HepG2 (cell line): ENCODE measurements around the gene HAS3. TPM values are rescaled to one million over a fixed set of nuclear protein-coding genes. Genes with fewer than 3 reads are reported as not detected.

ENCODE experiments used
- DR1 ChIP-seq: sonication (generic); formaldehyde crosslinking; IDR thresholded peaks from 2 replicates; pipeline ENCODE4 v1.8.0; 2021; ENCODE audit warnings: mild to moderate bottlenecking, missing genetic modification reagents, inconsistent platforms
- E2F1 ChIP-seq: sonication (generic); formaldehyde crosslinking; IDR thresholded peaks from 2 replicates; pipeline ENCODE4 v1.5.0; 2020; ENCODE audit warnings: missing genetic modification reagents
- ESRRA ChIP-seq: sonication (generic); formaldehyde crosslinking; IDR thresholded peaks from 2 replicates; pipeline ENCODE4 v1.5.1; 2020; ENCODE audit warnings: mild to moderate bottlenecking, low read depth, missing genetic modification reagents
- FOXP1 ChIP-seq, 2 experiments: fragments of 450-650 bp in 1 of 2; IDR thresholded peaks; 2 replicates each; pipeline ENCODE4 v1.6.1; 2017 to 2018; ENCODE audit warnings: antibody characterized with exemption in 1 of 2
- HNRNPK ChIP-seq: fragments of 200-400 bp; formaldehyde crosslinking; IDR thresholded peaks from 2 replicates; pipeline ENCODE4 v1.6.1; 2018; ENCODE audit warnings: low read length, low read depth, moderate library complexity, mild to moderate bottlenecking; ENCODE audit not compliant: poor library complexity, severe bottlenecking
- MEF2D ChIP-seq: sonication (generic); formaldehyde crosslinking; IDR thresholded peaks from 2 replicates; pipeline ENCODE4 v1.5.1; 2020; ENCODE audit warnings: mild to moderate bottlenecking, missing genetic modification reagents
- NFYC ChIP-seq: IDR thresholded peaks from 2 replicates; pipeline ENCODE4 v1.6.1; 2016; ENCODE audit warnings: missing genetic modification reagents, missing compliant biosample characterization
- ONECUT2 ChIP-seq: sonication (generic); formaldehyde crosslinking; IDR thresholded peaks from 2 replicates; pipeline ENCODE4 v1.4.0; 2020; ENCODE audit warnings: missing genetic modification reagents
- PHF5A ChIP-seq: IDR thresholded peaks from one replicate; pipeline ENCODE4 v1.6.1; 2018; ENCODE audit warnings: low read depth, missing genetic modification reagents; ENCODE audit not compliant: unreplicated experiment
- SIN3A ChIP-seq: IDR thresholded peaks from 2 replicates; pipeline ENCODE4 v1.6.1; 2011; ENCODE audit warnings: low read depth, mild to moderate bottlenecking, control low read depth, low read length, borderline replicate concordance
- SNAPC2 ChIP-seq: sonication (generic); formaldehyde crosslinking; IDR thresholded peaks from 2 replicates; pipeline ENCODE4 v1.8.1; 2022; ENCODE audit warnings: mild to moderate bottlenecking, missing genetic modification reagents
- SOX6 ChIP-seq, 2 experiments: fragments of 450-650 bp in 1 of 2; sonication (generic) in 1 of 2; formaldehyde crosslinking in 1 of 2; IDR thresholded peaks; 2 replicates each; pipeline versions ENCODE4 v1.4.0 to v1.6.1; 2017 to 2020; ENCODE audit warnings: antibody characterized with exemption in 1 of 2, mild to moderate bottlenecking in 1 of 2, missing genetic modification reagents in 1 of 2
- WIZ ChIP-seq: sonication (generic); formaldehyde crosslinking; IDR thresholded peaks from 2 replicates; pipeline ENCODE4 v1.5.1; 2020; ENCODE audit warnings: mild to moderate bottlenecking, missing genetic modification reagents
- YEATS4 ChIP-seq: sonication (generic); formaldehyde crosslinking; IDR thresholded peaks from 2 replicates; pipeline ENCODE4 v1.4.0; 2020; ENCODE audit warnings: missing genetic modification reagents, borderline replicate concordance
- ZBTB20 ChIP-seq: sonication (generic); formaldehyde crosslinking; IDR thresholded peaks from 2 replicates; pipeline ENCODE4 v1.8.1; 2023; ENCODE audit warnings: missing genetic modification reagents, low read depth, mild to moderate bottlenecking, borderline replicate concordance
- ZC3H4 ChIP-seq: sonication (generic); formaldehyde crosslinking; IDR thresholded peaks from 2 replicates; pipeline ENCODE4 v1.4.0; 2020; ENCODE audit warnings: missing genetic modification reagents, borderline replicate concordance
- ZNF101 ChIP-seq: sonication (generic); formaldehyde crosslinking; IDR thresholded peaks from 2 replicates; pipeline ENCODE4 v1.4.0; 2020; ENCODE audit warnings: mild to moderate bottlenecking, low read depth, missing genetic modification reagents, borderline replicate concordance
- ZNF251 ChIP-seq: sonication (generic); formaldehyde crosslinking; IDR thresholded peaks from 2 replicates; pipeline ENCODE4 v1.9.0; 2021; ENCODE audit warnings: mild to moderate bottlenecking, missing genetic modification reagents
- ZNF431 ChIP-seq: sonication (generic); formaldehyde crosslinking; IDR thresholded peaks from 2 replicates; pipeline ENCODE4 v1.9.0; 2022; ENCODE audit warnings: missing genetic modification reagents, low read depth, mild to moderate bottlenecking, borderline replicate concordance
- ZNF546 ChIP-seq: sonication (generic); formaldehyde crosslinking; conservative IDR thresholded peaks from 2 replicates; pipeline ENCODE4 v1.8.1; 2023; ENCODE audit warnings: mild to moderate bottlenecking, missing genetic modification reagents
- ZNF724P ChIP-seq: sonication (generic); formaldehyde crosslinking; IDR thresholded peaks from 2 replicates; pipeline ENCODE4 v1.8.0; 2022; ENCODE audit warnings: missing genetic modification reagents, borderline replicate concordance
- ZNF768 ChIP-seq: sonication (generic); formaldehyde crosslinking; IDR thresholded peaks from 2 replicates; pipeline ENCODE4 v1.4.0; 2020; ENCODE audit warnings: missing genetic modification reagents
- ZNF781 ChIP-seq: sonication (generic); formaldehyde crosslinking; IDR thresholded peaks from 2 replicates; pipeline ENCODE4 v1.5.1; 2020; ENCODE audit warnings: borderline replicate concordance, mild to moderate bottlenecking, missing genetic modification reagents; ENCODE audit errors: not compliant biosample characterization
- polyA plus RNA-seq, 8 experiments: library from polyadenylated mRNA; depleted of rRNA in 3 of 8; stranded (reverse) in 7 of 8; unstranded in 1 of 8; fragments of >200 nt; fragmentation: Illumina TruSeq in 4 of 8; extraction: Trizol in 4 of 8; gene quantifications; 2 replicates each; pipeline versions ENCODE4 v1.2.1 to v1.2.3, GENCODE V29; 2011 to 2016; ENCODE audit warnings: low read depth in 4 of 8, missing spikeins in 1 of 8, mixed read lengths in 1 of 8; ENCODE audit not compliant: insufficient read depth in 1 of 8
- total RNA-seq, 5 experiments: library from RNA; depleted of rRNA; stranded (reverse); fragments of >200 nt; fragmentation: Illumina TruSeq; extraction: Trizol; gene quantifications; 2 replicates each; pipeline ENCODE4 v1.2.3, GENCODE V29; 2016; ENCODE audit warnings: low read depth in 1 of 5
- TF ChIP-seq, protein P1 (sequence below): sonication (generic); formaldehyde crosslinking; IDR thresholded peaks from 2 replicates; pipeline ENCODE4 v1.8.0; 2022; ENCODE audit warnings: missing genetic modification reagents, mild to moderate bottlenecking, borderline replicate concordance

The HAS3 gene
- total and polyA plus RNA-seq, 2 of the 13 experiments (the other 11 are each of a cell fraction or from before 2014, with no cell fraction given): 0.04 to 0.30 TPM

DNA sequence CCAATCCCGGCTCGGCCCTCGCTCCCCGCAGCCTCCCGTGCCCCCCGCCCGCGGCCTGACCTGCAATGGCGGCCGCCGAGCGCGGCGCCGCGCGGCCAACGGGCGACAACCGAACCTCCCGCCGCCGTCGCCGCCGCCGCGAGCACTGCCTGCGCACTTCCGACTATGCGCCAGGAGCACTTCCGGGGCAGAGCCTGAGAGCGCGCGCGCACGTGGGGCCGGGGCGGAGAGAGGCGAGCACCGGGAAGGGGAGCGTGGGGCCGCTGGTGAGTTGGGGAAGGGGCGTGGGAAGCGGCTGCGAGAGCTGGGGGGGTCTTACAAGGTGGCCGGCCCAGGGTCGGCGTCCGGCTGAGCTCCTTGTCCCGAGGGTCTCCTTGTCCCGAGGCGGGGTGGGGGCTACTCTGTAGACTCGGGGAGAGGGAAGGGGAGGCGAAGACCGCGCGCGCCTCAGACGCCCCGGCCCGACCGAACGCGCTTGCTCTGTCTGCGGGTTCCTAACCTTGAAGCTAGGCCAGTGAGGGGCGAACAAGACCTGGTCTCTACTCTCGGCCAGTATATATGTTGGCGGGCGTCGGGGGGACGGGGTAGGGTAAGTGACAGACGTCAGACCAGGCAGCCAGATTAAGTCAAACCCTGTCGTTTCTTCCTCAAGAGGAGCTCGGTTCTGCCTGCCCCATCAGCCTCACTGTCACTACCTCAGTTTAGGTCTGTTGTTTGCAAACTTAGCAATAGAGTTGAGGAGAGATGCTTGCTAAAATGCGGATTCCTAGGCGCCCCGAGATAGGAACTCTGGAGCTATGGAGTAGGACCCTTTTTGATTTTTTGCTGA, 27.2 kb downstream of the HAS3 start, which contains the start of the genes CHTF8 and UTP4 (continued):
- TF ChIP-seq, protein P1, sequence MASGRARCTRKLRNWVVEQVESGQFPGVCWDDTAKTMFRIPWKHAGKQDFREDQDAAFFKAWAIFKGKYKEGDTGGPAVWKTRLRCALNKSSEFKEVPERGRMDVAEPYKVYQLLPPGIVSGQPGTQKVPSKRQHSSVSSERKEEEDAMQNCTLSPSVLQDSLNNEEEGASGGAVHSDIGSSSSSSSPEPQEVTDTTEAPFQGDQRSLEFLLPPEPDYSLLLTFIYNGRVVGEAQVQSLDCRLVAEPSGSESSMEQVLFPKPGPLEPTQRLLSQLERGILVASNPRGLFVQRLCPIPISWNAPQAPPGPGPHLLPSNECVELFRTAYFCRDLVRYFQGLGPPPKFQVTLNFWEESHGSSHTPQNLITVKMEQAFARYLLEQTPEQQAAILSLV: peak; percentile 70; the same call in 1 of the 2 replicates
- TF ChIP-seq ZNF251 (CRISPR knock-in tag) (peak; percentile 53; the same call in 1 of the 2 replicates), ZC3H4 (CRISPR knock-in tag) (no peak), FOXP1 (IDR thresholded peaks at IDR 0.05) (no peak), FOXP1 (CRISPR knock-in tag; IDR thresholded peaks at IDR 0.05) (0 out of 2 replicates have a peak, but pooled peaks have one; percentile 29), SIN3A (peak; percentile 94; the same call in 1 of the 2 replicates), ZNF781 (CRISPR knock-in tag) (peak; percentile 38), ZNF768 (0 out of 2 replicates have a peak, but pooled peaks have one; percentile 22), SOX6 (IDR thresholded peaks at IDR 0.05) (no peak), SOX6 (CRISPR knock-in tag; IDR thresholded peaks at IDR 0.05) (peak; percentile 51), ONECUT2 (CRISPR knock-in tag) (0 out of 2 replicates have a peak, but pooled peaks have one; percentile 6), ZBTB20 (CRISPR knock-in tag) (no peak; the same call in 1 of the 2 replicates), ZNF101 (peak; percentile 65; the same call in 1 of the 2 replicates), PHF5A (CRISPR knock-in tag) (peak; percentile 22), ESRRA (peak; percentile 48; the same call in 1 of the 2 replicates), ZNF431 (CRISPR knock-in tag) (peak; percentile 58; the same call in 1 of the 2 replicates), ZNF724P (CRISPR knock-in tag) (no peak), YEATS4 (CRISPR knock-in tag) (peak; percentile 98), SNAPC2 (CRISPR knock-in tag) (0 out of 2 replicates have a peak, but pooled peaks have one; percentile 22), HNRNPK (peak; percentile 100), NFYC (no peak), DR1 (CRISPR knock-in tag) (peak; percentile 74; the same call in 1 of the 2 replicates), ZNF546 (CRISPR knock-in tag) (peak; percentile 73; the same call in 1 of the 2 replicates), E2F1 (peak; percentile 77), MEF2D (CRISPR knock-in tag) (peak; percentile 44; the same call in 1 of the 2 replicates), WIZ (no peak)
